Muscle of leg (tissue), 11 donors: ENCODE data around the gene ARHGAP45. TPM values are rescaled to one million over a fixed set of nuclear protein-coding genes. Genes with fewer than 3 reads are reported as not detected.

Experiments used
- DNase-seq: peaks from one replicate; pipeline ENCODE4 v3.0.0; 2013
- H3K27ac ChIP-seq: one replicate; pipeline ENCODE4 v1.5.1; 2013; ENCODE audit warnings: mild to moderate bottlenecking, low read length, control low read depth
- H3K27me3 ChIP-seq: one replicate; pipeline ENCODE4 v1.6.1; 2013; ENCODE audit warnings: low read length; ENCODE audit not compliant: control insufficient read depth, insufficient read depth
- H3K36me3 ChIP-seq: one replicate; pipeline ENCODE4 v1.6.1; 2013; ENCODE audit warnings: low read length; ENCODE audit not compliant: control insufficient read depth, insufficient read depth
- H3K4me1 ChIP-seq: one replicate; pipeline ENCODE4 v1.6.1; 2013; ENCODE audit warnings: low read length; ENCODE audit not compliant: control insufficient read depth, insufficient read depth
- H3K4me3 ChIP-seq: one replicate; pipeline ENCODE4 v1.5.1; 2013; ENCODE audit warnings: low read length, control low read depth
- H3K9me3 ChIP-seq: replicated peaks from 2 replicates; pipeline ENCODE4 v1.6.1; 2013; ENCODE audit warnings: low read depth, low read length; ENCODE audit not compliant: control insufficient read depth
- WGBS: methylation state at CpG from one replicate; pipeline ENCODE4 v1.1.5; 2013; ENCODE audit warnings: missing lambda C conversion rate; ENCODE audit not compliant: insufficient coverage; 5-methylcytosine and 5-hydroxymethylcytosine counted together
- polyA plus RNA-seq, 8 donors: library from polyadenylated mRNA; unstranded; fragments of 120-200 nt; gene quantifications; one replicate each; pipeline versions ENCODE4 v1.2.1 to v1.2.3, GENCODE V29; 2013; ENCODE audit warnings: inconsistent platforms in 1 of 8, low replicate concordance in 1 of 8; ENCODE audit not compliant: insufficient read length in 8 of 8, insufficient read depth in 1 of 8
- total RNA-seq: library from RNA; stranded (reverse); fragments of 120-200 nt; gene quantifications from one replicate; pipeline ENCODE4 v1.2.4, GENCODE V29; 2013

Gene ARHGAP45
- total and polyA plus RNA-seq, 9 donors: 5.0 to 13.1 (median 11.1) TPM

DNA sequence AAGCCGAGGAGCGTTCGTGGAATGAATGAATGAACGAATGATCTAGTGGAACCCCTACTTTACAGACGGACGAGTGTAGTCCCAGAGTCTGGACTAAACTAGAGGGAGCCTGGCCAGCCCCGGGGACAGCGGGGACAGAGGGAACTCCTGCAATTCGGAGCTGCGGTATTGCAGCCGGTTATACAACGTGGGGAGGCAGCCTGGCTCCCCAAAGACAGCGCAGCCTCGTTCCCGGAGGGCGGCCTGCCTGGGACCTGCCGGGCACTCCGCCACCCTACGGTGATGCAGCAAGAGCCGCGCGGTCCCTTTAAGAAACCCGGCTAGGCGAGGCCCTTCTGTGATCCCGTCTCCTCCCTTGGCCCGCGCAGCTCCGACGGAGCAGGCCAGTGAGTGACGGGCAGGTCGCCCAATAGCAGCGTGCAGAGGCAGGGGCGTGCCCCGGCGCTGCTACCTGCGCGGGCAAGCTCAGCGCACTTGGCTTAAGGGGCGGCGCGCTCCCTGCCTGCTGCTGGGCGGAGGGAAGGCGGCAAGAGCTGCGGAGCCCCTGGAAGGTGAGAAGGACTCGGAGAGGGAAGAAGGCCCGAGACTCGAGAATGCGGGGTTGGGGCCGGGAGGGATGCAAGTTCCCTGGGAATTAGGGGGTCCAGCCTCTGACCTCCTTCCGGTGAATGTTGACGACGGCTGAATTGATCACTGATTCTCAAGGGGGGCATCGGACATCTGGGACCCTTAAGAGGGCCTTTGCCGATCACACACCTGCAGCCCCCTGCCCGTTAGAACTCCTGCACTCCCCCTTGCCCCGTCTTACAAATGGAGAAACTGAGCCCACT, 27.1 kb upstream of the ARHGAP45 start, which contains the start of gene ABCA7:
TSS of gene ABCA7 (plus strand) at position 462 of the 830 bp plus-strand sequence. CDS start 1,255 bp downstream, outside the sequence.
- Histone ChIP-seq H3K4me3 (peak within 1 kb of the TSS; percentile 57), H3K4me1 (peaks cover 48% of the 10 kb centered on the region), H3K27ac (peak within 1 kb of the TSS; percentile 56), H3K27me3 (peaks cover 2% of the 10 kb centered on the region), H3K36me3 (peaks cover 28% of the 10 kb centered on the region), H3K9me3 (no peaks in the 10 kb centered on the region)
- WGBS: under 1% methylated on average over 52 of the region's 56 CpGs
- peak; percentile 98 for DNase-seq

DNA sequence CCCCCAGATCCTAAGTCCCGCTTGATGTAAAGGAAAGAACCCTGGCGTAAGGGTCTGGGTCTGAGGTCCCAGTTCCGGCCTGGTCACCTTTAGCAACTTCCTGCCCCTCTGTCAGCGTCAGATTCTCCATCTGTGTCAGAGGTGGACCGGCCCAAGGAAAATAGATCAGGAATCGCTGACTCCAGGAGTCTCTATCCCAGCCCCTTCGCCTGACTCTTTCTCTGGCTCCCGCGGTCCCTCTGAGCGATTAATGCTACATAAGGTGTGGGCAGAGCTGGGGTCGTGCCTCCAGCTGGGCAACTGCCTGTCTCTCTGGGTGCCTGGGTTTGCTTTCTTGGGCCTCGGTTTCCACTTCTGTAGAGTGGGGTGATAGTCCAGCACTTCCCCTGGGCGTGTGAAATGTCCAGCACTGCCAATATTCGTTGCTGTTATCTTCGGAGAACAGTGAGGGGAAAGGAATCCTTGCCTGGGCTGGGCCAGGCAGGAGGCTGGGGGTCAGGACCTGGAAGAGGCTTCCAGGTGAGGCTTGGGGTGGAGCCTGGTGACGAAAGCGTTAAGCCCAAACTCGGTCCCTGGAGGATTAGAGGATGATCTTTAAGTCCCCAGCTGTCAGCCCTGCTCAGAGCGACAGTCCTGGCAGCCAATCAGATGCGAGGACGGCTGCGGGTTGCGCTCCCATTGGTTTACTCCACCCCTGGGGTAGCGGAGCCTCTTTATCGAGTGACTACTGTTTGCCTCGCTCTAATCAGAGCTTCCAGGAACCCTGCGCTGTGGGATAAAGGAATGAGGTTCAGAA, 26.3 kb upstream of the ARHGAP45 start:
- peak; percentile 95 for DNase-seq
- peaks cover 2% of the 10 kb centered on the region for H3K27me3 ChIP-seq
- H3K27ac ChIP-seq: peak overlapping the region; percentile 86
- no peaks in the 10 kb centered on the region for H3K9me3 ChIP-seq
- H3K36me3 ChIP-seq: peaks cover 28% of the 10 kb centered on the region
- H3K4me3 ChIP-seq: peak overlapping the region; percentile 57
- WGBS: 2% methylated on average over 23 of the region's 27 CpGs
- H3K4me1 ChIP-seq: peaks cover 48% of the 10 kb centered on the region

DNA sequence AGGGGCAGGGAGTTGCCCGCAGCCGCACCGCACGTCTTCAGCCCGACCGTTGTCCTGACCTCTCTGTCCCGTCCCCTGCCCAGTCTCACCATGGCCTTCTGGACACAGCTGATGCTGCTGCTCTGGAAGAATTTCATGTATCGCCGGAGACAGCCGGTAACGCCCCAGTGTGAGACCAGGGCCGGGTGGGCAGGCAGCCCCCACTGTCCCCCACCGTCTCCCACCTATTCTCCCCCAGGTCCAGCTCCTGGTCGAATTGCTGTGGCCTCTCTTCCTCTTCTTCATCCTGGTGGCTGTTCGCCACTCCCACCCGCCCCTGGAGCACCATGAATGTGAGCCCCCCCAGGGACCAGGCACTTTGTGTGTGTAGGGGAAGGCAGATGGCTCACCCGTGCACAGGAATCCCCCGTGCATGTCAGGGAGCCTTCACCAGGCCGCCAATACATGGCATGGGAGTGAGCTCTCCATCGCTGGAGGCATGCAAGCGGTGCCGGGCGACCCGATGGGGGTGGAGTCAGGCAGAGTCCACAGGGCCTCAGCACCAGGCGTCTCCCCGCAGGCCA, 25.6 kb upstream of the ARHGAP45 start:
- no peak for DNase-seq
- 28% methylated on average over 19 of the region's 26 CpGs for WGBS
- Histone ChIP-seq H3K27ac (peak overlapping the region; percentile 86), H3K27me3 (peaks cover 2% of the 10 kb centered on the region), H3K9me3 (no peaks in the 10 kb centered on the region), H3K4me1 (peaks cover 48% of the 10 kb centered on the region), H3K4me3 (peak overlapping the region; percentile 38), H3K36me3 (peaks cover 22% of the 10 kb centered on the region)

DNA sequence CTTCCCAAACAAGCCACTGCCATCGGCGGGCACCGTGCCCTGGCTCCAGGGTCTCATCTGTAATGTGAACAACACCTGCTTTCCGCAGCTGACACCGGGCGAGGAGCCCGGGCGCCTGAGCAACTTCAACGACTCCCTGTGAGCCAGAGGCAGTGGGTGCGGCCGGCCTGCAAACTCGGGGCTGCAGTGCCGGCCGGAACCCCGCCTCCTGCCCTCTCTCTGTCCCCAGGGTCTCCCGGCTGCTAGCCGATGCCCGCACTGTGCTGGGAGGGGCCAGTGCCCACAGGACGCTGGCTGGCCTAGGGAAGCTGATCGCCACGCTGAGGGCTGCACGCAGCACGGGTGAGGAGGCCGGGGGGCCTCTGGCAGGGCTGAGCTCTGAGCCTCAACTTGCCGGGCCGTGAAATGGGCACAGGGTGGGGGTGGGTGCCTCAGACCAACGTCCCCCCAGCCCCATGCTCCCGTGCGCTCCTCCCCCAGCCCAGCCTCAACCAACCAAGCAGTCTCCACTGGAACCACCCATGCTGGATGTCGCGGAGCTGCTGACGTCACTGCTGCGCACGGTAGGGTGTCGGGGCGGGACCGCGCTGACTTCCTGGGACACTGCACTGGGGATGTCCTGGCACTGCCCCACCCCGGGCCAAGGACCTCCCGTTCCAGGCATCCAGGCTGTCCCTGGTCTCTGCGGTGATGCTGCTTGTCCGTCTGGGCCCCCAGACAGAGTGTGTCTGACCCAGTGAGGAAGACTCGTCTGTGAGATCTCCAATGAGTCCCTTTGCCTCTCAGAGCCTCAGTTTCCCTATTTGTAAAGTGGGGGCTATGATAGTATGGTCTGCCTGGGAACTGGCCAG, 24.9 kb upstream of the ARHGAP45 start:
- no peaks in the 10 kb centered on the region for H3K9me3 ChIP-seq
- H3K4me1 ChIP-seq: peaks cover 48% of the 10 kb centered on the region
- peak overlapping the region; percentile 86 for H3K27ac ChIP-seq

DNA sequence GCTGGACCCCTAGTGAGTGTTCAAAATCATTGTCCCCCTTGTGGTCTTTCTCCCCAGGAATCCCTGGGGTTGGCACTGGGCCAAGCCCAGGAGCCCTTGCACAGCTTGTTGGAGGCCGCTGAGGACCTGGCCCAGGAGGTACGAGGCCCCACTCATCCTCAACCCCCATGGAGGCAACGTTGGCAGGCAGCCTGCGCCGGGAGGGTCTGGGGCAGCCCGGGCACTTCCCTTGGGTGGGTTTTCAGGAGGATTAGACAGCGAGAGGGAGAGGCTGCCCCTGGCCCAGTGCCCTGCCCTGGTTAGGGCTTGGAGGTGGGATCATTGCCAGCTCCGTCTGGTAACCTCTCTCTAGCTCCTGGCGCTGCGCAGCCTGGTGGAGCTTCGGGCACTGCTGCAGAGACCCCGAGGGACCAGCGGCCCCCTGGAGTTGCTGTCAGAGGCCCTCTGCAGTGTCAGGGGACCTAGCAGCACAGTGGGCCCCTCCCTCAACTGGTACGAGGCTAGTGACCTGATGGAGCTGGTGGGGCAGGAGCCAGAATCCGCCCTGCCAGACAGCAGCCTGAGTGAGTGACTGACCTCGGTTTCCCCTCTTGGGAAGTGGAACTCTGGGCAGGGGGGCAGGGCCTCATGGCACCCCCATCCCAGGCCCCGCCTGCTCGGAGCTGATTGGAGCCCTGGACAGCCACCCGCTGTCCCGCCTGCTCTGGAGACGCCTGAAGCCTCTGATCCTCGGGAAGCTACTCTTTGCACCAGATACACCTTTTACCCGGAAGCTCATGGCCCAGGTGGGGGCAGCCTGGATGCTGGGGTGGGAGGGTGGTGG, 24.1 kb upstream of the ARHGAP45 start:
- Histone ChIP-seq H3K4me1 (peaks cover 44% of the 10 kb centered on the region), H3K27me3 (peaks cover 2% of the 10 kb centered on the region), H3K4me3 (no peak overlapping the region), H3K9me3 (no peaks in the 10 kb centered on the region), H3K27ac (no peak overlapping the region), H3K36me3 (peaks cover 13% of the 10 kb centered on the region)
- 51% methylated on average over 15 of the region's 23 CpGs for WGBS
- DNase-seq: no peak

More for the DNA sequence above, 24.9 kb upstream of the ARHGAP45 start:
- Histone ChIP-seq H3K36me3 (peaks cover 20% of the 10 kb centered on the region), H3K4me3 (no peak overlapping the region), H3K27me3 (peaks cover 2% of the 10 kb centered on the region)
- 44% methylated on average over 42 of the region's 43 CpGs for WGBS
- peak; percentile 89 for DNase-seq

DNA sequence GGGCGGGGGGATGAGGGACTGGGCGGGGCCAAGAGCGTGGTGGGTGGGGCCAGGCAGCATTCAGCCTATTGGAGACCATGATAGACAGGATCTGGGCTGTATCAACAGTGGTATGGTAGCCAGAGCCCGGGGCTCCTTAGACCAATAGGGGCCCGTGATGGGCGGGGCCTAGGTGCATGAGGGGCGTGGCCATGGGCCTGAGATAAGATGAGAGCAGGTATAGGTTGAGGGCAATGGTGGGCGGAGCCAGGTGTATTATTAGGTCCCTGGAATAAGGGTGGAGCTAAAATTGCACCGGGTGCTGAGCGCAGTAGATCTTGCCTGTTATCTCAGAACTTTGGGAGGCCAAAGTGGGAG, 21.7 kb upstream of the ARHGAP45 start:
- peaks cover 8% of the 10 kb centered on the region for H3K36me3 ChIP-seq
- no peak for DNase-seq
- peaks cover 2% of the 10 kb centered on the region for H3K27me3 ChIP-seq
- no peaks in the 10 kb centered on the region for H3K9me3 ChIP-seq
- 78% methylated on average over 8 of the region's 10 CpGs for WGBS
- H3K27ac ChIP-seq: no peak overlapping the region
- no peak overlapping the region for H3K4me3 ChIP-seq
- H3K4me1 ChIP-seq: peaks cover 30% of the 10 kb centered on the region

DNA sequence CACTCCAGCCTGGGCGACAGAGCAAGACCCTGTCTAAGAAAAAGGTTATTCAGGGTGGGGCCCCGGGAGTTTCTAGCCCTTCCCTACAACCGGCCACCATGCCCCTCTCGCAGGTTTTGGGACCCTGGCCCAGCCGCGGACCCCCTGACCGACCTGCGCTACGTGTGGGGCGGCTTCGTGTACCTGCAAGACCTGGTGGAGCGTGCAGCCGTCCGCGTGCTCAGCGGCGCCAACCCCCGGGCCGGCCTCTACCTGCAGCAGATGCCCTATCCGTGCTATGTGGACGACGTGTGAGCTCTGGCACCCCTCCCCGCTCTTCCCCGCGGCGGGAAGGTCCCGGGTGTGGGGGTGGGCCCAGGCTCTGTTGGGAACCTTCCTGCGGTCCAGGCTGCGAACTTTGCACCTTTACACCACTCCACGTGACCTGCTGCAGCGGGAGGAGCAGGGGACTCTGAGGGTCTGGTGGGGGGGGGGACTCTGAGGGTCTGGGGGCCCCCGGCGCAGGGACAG, 20.8 kb upstream of the ARHGAP45 start:
- Histone ChIP-seq H3K27ac (no peak overlapping the region), H3K9me3 (no peaks in the 10 kb centered on the region), H3K27me3 (peaks cover 2% of the 10 kb centered on the region), H3K36me3 (peaks cover 9% of the 10 kb centered on the region), H3K4me3 (no peak overlapping the region), H3K4me1 (peaks cover 22% of the 10 kb centered on the region)
- no peak for DNase-seq
- 82% methylated on average over 27 of the region's 33 CpGs for WGBS

DNA sequence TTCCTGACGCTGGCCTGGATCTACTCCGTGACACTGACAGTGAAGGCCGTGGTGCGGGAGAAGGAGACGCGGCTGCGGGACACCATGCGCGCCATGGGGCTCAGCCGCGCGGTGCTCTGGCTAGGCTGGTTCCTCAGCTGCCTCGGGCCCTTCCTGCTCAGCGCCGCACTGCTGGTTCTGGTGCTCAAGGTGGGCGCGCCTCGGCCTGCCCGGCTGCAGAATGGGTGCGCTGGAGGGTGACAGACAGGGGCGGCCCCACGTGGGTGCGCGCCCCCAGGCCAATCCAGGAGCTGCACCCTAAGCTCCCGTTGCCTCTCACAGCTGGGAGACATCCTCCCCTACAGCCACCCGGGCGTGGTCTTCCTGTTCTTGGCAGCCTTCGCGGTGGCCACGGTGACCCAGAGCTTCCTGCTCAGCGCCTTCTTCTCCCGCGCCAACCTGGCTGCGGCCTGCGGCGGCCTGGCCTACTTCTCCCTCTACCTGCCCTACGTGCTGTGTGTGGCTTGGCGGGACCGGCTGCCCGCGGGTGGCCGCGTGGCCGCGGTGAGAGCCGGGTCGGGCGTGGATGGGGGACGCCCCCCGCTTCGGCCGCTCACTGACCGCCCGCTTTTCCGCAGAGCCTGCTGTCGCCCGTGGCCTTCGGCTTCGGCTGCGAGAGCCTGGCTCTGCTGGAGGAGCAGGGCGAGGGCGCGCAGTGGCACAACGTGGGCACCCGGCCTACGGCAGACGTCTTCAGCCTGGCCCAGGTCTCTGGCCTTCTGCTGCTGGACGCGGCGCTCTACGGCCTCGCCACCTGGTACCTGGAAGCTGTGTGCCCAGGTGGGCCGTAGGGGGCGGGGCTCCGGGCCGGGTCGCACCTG, 19.9 kb upstream of the ARHGAP45 start:
- H3K9me3 ChIP-seq: no peaks in the 10 kb centered on the region
- H3K4me1 ChIP-seq: peaks cover 13% of the 10 kb centered on the region
- 92% methylated on average over 61 of the region's 77 CpGs for WGBS
- H3K36me3 ChIP-seq: peaks cover 15% of the 10 kb centered on the region
- H3K27ac ChIP-seq: no peak overlapping the region
- H3K4me3 ChIP-seq: no peak overlapping the region
- H3K27me3 ChIP-seq: no peaks in the 10 kb centered on the region
- DNase-seq: no peak
